Measurements from ENCODE around the gene PYGB.

DNA sequence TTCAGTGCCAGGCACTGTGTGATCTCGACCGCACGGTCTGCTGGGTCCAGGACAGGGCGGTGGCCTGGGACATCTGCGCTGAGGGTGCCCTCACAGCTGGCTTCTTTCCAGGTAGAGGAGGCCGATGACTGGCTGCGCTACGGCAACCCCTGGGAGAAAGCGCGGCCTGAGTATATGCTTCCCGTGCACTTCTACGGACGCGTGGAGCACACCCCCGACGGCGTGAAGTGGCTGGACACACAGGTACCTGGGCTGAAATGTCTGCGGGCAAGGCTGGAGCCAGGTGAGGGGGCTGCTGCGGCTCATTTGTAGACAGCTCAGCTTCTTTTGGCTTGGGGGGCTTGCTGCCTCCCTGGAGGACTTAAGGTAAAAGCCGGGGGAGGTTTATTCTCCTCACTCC is 26.6 kb downstream of the PYGB start:
- TF ChIP-seq CTCF (conservative IDR thresholded peaks at IDR 0.05): no peak
- no peak for TF ChIP-seq ZFX (IDR thresholded peaks at IDR 0.05)

Data from C4-2B (cell line).